Cardiac fibroblast (primary cell): ENCODE results near the gene ADAR.

Source experiments
- DNase-seq, 2 donors: peaks; one replicate each; pipeline versions ENCODE4 v3.0.0 to v3.0.0-alpha.2; 2010; ENCODE audit warnings: low read depth in 2 of 2
- H3K4me3 ChIP-seq, 2 donors: replicated peaks in 1 of 2; 1 replicate in 1 of 2; 2 replicates in 1 of 2; pipeline ENCODE4 v1.5.1; 2011; ENCODE audit warnings: low read depth in 2 of 2, low read length in 2 of 2, mild to moderate bottlenecking in 2 of 2, moderate library complexity in 1 of 2
- TF ChIP-seq, protein P1 (sequence below): IDR thresholded peaks from one replicate; pipeline ENCODE4 v1.5.1; 2011; ENCODE audit warnings: low read depth, mild to moderate bottlenecking, low read length, inconsistent platforms

The ADAR gene

DNA sequence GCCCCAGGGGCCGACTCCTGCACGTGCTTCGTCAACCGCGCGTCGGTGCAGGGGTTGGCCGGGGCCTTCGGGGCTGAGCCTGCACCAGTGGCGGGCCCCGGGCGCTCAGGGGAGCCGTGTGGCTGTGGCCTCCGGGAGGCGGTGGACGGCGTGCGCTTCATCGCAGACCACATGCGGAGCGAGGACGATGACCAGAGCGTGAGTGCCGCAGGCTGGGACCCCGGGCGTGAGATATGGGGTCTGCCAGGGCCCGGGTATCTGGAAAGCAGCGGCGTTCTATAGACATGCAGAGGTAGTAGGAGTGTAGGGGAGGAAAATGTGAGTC lies 36.1 kb downstream of the ADAR start:
- DNase-seq, result no peak
- TF ChIP-seq, protein P1, sequence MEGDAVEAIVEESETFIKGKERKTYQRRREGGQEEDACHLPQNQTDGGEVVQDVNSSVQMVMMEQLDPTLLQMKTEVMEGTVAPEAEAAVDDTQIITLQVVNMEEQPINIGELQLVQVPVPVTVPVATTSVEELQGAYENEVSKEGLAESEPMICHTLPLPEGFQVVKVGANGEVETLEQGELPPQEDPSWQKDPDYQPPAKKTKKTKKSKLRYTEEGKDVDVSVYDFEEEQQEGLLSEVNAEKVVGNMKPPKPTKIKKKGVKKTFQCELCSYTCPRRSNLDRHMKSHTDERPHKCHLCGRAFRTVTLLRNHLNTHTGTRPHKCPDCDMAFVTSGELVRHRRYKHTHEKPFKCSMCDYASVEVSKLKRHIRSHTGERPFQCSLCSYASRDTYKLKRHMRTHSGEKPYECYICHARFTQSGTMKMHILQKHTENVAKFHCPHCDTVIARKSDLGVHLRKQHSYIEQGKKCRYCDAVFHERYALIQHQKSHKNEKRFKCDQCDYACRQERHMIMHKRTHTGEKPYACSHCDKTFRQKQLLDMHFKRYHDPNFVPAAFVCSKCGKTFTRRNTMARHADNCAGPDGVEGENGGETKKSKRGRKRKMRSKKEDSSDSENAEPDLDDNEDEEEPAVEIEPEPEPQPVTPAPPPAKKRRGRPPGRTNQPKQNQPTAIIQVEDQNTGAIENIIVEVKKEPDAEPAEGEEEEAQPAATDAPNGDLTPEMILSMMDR, result no peak
- no peak overlapping the region for H3K4me3 ChIP-seq

GRCh38 chr1:154571244-154571963 lies 36.6 kb downstream of the ADAR start:
- H3K4me3 ChIP-seq, result no peak overlapping the region
- TF ChIP-seq, protein P1, result no peak
- no peak for DNase-seq

GRCh38 chr1:154568157-154568815 lies 39.7 kb downstream of the ADAR start:
- DNase-seq, result no peak
- TF ChIP-seq, protein P1, result no peak
- H3K4me3 ChIP-seq, result peak overlapping the region in 1 of 2 donors; percentile 26

GRCh38 chr1:154567386-154568156 lies 40.4 kb downstream of the ADAR start, which contains the start of gene CHRNB2:
TSS of gene CHRNB2 (plus strand) at chr1:154567778. CDS start at chr1:154568045, 267 bp downstream.
- DNase-seq, result peak; percentile 31 to 57
- TF ChIP-seq, protein P1, result no peak
- H3K4me3 ChIP-seq, result peak within 1 kb of the TSS in 1 of 2 donors; percentile 26

GRCh38 chr1:154565876-154566275 lies 42.1 kb downstream of the ADAR start:
- TF ChIP-seq, protein P1, result no peak
- H3K4me3 ChIP-seq, result no peak overlapping the region
- no peak for DNase-seq

DNA sequence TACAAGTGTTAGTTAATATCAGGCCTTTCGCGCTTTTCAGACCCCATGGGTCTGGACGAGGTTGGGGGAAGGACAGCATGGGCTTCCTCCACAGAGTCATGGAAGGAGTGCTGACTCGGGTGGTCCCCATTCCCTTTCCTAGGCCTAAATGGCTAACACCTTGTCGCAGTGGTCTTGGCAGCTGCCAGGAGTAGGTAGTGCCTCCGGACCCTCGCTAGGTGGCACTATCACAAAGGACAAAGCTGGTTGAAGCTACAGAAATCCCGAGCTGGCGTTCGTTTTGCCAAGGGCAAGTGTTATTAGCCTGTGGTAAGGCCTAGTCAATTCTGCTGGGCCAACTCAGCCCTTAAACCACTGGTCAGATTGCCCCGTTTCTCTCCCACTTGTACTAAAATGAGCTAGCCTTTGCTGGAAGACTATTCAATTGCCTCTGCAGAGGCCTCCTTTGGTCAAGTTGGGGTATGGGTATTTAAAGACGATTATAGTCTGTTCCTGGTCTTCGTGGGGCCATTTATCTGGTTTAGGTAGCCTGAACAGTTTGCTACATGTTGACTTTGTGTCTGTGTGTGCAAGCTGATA lies 48.4 kb downstream of the ADAR start:
- H3K4me3 ChIP-seq, result peak overlapping the region; percentile 59 to 83
- TF ChIP-seq, protein P1, result peak; percentile 89
- peak; percentile 95 to 96 for DNase-seq
